Activated naive CD8-positive, alpha-beta T cell (primary cell): ENCODE measurements around the gene TEX13C.
"Not testable (repeated sequence)": the region's sequence is repeated elsewhere in the genome, so short reads cannot be mapped to it uniquely, and the experiment has no call there.

Experiments used
- H3K27ac Mint-ChIP-seq: one replicate; pipeline ENCODE4 v1.8.0; 2021; ENCODE audit warnings: mixed read lengths
- H3K27me3 Mint-ChIP-seq: one replicate; pipeline ENCODE4 v1.8.0; 2021; ENCODE audit warnings: mixed read lengths
- H3K36me3 Mint-ChIP-seq: one replicate; pipeline ENCODE4 v1.8.0; 2021; ENCODE audit warnings: mixed read lengths
- H3K4me1 Mint-ChIP-seq: one replicate; pipeline ENCODE4 v1.8.0; 2021; ENCODE audit warnings: low read depth, mixed read lengths
- H3K4me3 Mint-ChIP-seq: one replicate; pipeline ENCODE4 v1.8.0; 2021; ENCODE audit warnings: mild to moderate bottlenecking, mixed read lengths
- H3K9me3 Mint-ChIP-seq: one replicate; pipeline ENCODE4 v1.8.0; 2021; ENCODE audit warnings: low read depth, mixed read lengths

TEX13C gene

DNA sequence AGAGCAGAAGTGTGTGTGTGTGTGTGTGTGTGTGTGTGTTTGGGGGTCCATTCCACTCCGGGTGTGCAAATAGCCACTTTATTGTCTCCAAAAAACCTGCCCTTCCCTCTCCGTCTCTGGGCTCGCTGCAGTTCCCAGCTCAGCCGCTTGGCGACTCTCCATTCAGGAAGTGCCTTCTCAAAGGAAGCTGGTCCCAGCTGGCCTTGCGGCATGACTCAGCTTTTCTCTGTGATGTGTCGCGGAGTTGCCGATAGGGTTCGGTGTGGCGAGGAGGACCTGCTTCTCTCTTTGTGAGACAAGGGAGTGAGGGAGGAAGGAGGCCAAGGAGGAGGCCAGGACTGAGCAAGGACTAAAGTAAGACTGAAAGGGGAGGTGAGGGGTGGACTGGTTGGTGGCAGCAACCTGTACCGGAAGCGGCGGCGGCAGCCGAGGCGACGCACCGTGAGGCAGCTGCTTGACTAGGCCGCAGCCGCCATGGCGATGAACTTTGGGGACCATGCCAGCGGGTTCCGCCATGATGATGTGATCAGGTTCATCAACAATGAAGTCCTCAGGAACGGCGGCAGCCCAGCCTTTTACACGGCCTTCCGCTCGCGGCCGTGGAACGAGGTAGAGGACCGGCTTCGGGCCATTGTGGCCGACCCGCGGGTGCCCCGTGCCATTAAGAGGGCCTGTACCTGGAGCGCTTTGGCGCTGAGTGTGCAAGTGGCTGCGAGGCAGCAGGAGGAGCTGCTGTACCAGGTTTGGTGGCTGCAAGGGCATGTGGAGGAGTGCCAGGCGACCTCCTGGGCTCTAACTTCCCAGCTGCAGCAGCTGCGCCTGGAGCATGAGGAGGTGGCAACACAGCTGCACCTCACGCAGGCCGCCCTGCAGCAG lies at the start of gene TEX13C:
TEX13C (plus strand) TSS at position 226 of the 876 bp plus-strand sequence; CDS start at position 475, 249 bp downstream.
- no peak within 1 kb of the TSS for H3K27ac Mint-ChIP-seq
- no peaks in the 10 kb centered on the region for H3K36me3 Mint-ChIP-seq
- H3K4me3 Mint-ChIP-seq = no peak within 1 kb of the TSS
- peaks cover 1% of the 10 kb centered on the region for H3K27me3 Mint-ChIP-seq
- no peaks in the 10 kb centered on the region for H3K9me3 Mint-ChIP-seq
- no peaks in the 10 kb centered on the region for H3K4me1 Mint-ChIP-seq

GRCh38 chrX:125287282-125287681 lies 32.4 kb upstream of the TEX13C start:
- Mint-ChIP-seq H3K4me3 (no peak overlapping the region), H3K4me1 (no peaks in the 10 kb centered on the region), H3K27me3 (no peaks in the 10 kb centered on the region), H3K9me3 (no peaks in the 10 kb centered on the region), H3K27ac (no peak overlapping the region), H3K36me3 (no peaks in the 10 kb centered on the region)

DNA sequence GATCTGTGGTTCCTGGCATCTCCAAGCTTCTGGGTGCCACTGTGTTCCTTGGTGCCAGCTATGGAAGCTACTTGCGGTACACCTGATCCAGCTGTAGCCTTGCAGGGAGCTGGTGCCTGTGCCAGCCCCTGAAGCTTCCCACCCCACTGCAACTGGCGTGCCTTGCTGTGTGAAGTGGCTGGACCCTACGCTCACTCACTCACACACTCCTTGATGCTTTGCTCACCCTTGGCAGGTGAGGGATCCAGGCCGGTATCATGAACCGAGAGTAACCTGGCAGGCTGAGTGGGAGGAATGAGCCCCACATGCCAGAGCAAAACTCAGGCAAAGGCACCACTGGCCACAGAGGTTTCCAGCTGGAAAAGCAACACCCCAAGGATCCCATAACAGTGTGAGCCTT lies 31.3 kb upstream of the TEX13C start:
- no peaks in the 10 kb centered on the region for H3K27me3 Mint-ChIP-seq
- peaks cover under 1% of the 10 kb centered on the region for H3K4me1 Mint-ChIP-seq
- H3K27ac Mint-ChIP-seq = no peak overlapping the region
- no peaks in the 10 kb centered on the region for H3K9me3 Mint-ChIP-seq
- H3K36me3 Mint-ChIP-seq = no peaks in the 10 kb centered on the region
- H3K4me3 Mint-ChIP-seq = no peak overlapping the region

DNA sequence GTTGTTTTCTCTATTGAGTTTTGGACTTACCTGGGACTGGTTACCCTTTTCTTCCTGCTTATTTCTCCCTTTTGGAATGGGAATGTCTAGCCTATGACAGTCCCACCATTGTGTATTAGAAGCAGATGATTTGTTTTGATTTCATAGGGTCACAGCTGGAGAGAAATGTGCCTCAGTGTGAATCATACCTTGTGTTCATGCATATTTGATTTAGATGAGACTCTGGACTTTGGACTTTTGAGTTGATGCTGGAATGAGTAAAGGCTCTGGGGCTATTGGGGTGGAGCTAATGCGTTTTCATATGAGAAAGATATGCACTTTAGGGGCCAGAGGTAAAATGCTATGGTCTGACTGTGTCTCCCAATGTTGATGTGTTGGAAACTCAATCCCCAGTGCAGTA lies 30.5 kb upstream of the TEX13C start:
- Mint-ChIP-seq H3K36me3 (no peaks in the 10 kb centered on the region), H3K27me3 (no peaks in the 10 kb centered on the region), H3K4me3 (no peak overlapping the region), H3K4me1 (peaks cover 10% of the 10 kb centered on the region), H3K27ac (no peak overlapping the region), H3K9me3 (no peaks in the 10 kb centered on the region)

DNA sequence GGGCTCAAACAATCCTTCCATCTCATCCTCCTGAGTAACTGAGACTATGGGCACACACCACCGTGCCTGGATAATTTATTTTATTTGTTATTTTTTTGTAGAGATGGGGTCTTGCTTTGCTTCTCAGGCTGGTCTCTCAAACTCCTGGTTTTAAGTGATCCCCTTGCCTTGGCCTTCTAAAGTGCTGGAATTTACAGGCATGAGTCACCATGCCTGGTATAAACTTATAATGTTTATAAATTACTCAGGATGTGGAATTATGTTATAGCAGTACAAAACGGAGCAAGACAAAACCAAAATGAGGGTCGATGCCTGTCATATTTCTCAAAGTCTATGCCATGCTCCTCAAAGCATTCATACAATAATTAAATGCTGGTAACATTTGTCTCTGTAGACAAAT lies 29.8 kb upstream of the TEX13C start:
- H3K36me3 Mint-ChIP-seq = no peaks in the 10 kb centered on the region
- peaks cover 17% of the 10 kb centered on the region for H3K4me1 Mint-ChIP-seq
- no peak overlapping the region for H3K27ac Mint-ChIP-seq
- no peaks in the 10 kb centered on the region for H3K27me3 Mint-ChIP-seq
- no peak overlapping the region for H3K4me3 Mint-ChIP-seq
- H3K9me3 Mint-ChIP-seq = no peaks in the 10 kb centered on the region

DNA sequence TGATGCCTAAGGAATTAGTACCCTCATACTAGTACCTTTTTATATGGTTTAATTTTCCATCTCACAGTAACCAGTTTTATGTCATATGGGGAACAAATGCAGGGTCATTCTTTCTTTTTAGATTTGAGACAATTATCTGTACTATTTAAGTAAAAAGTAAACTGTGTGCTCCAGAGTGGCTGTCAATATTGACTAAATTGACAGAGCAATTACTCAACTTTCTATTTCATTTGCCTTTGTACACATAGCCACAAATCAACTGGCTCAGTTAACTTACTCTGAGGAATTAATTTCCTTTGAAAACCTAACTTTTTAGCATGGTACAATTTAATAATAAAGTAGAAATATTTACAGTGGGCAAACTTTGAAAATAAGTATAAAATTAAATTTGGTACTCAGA lies 28.5 kb upstream of the TEX13C start:
- Mint-ChIP-seq H3K4me1 (peaks cover 21% of the 10 kb centered on the region), H3K27me3 (no peaks in the 10 kb centered on the region)

DNA sequence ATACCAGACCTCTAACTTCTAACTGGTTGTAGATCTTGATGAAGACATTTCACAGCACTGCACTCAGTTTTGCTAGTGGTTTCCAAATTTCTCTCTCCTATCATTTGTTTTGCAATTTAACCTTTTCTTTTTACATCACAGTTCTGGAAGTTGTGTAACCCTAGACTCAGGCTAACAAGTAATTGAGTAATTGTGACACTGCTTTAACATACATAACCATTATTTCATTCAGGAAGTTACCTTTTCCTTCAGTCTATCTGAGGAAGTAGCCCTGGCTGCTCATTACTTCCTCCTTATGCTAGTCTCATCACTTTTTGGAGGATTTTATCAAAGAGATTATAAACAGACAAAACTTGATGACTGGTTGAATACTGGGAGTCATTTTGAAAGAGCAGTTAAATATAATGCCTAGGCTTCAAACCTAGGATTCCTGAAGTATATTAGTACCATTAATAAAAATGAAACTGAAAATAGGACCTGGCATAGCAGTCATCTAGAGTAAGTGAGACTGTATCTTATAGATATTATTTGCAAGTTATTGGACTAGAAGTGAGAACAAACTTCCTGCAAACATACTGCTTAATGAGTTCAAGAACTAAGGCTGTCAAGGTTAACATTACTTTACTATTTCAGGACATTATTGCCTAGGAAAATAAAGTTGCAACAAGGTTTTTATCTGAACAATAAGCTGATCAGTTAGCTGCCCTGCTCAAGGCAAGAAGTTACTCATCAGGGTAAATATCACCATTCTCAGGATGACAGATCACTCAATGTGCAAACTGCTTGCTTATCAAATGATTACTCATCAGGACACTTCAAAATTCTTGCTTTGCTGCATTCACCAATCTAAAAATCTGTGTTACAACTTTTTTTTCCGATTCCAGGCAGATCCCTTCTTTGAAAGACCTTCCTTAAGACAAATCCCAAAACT lies 25.6 kb upstream of the TEX13C start:
- no peaks in the 10 kb centered on the region for H3K36me3 Mint-ChIP-seq
- H3K9me3 Mint-ChIP-seq = no peaks in the 10 kb centered on the region
- peaks cover 21% of the 10 kb centered on the region for H3K4me1 Mint-ChIP-seq
- H3K27me3 Mint-ChIP-seq = no peaks in the 10 kb centered on the region
- peak overlapping the region; percentile 64 for H3K4me3 Mint-ChIP-seq
- peak overlapping the region; percentile 86 for H3K27ac Mint-ChIP-seq

More for the DNA sequence above, 28.5 kb upstream of the TEX13C start:
- H3K27ac Mint-ChIP-seq = no peak overlapping the region
- no peaks in the 10 kb centered on the region for H3K9me3 Mint-ChIP-seq
- no peak overlapping the region for H3K4me3 Mint-ChIP-seq
- no peaks in the 10 kb centered on the region for H3K36me3 Mint-ChIP-seq

DNA sequence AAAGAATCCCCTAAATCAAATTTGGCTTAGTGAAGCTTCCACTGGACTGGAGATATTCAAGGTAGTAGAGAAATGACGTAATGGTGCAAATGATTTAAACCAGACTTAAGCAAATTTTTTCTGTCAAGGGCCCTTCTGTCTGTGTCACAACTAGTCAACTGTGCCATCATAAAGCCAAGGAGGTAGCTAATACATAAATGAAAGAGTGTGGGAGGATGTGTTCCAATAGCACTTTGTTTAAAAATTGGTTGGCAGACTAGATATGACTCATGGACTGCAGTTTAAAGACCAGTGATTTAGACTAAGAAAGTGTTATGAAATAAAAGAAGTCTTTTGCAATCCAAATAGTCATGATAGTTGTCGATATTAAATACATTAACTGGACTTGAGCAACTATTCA lies 24.3 kb upstream of the TEX13C start:
- Mint-ChIP-seq H3K9me3 (no peaks in the 10 kb centered on the region), H3K36me3 (no peaks in the 10 kb centered on the region), H3K27ac (peak overlapping the region; percentile 86), H3K4me3 (peak overlapping the region; percentile 40), H3K4me1 (peaks cover 21% of the 10 kb centered on the region), H3K27me3 (no peaks in the 10 kb centered on the region)

GRCh38 chrX:125298871-125299270 lies 20.8 kb upstream of the TEX13C start:
- Mint-ChIP-seq H3K4me1 (peaks cover 15% of the 10 kb centered on the region), H3K27me3 (no peaks in the 10 kb centered on the region), H3K9me3 (no peaks in the 10 kb centered on the region), H3K36me3 (no peaks in the 10 kb centered on the region), H3K27ac (no peak overlapping the region), H3K4me3 (no peak overlapping the region)

- Mint-ChIP-seq H3K27ac (no peak overlapping the region), H3K4me3 (no peak overlapping the region), H3K9me3 (no peaks in the 10 kb centered on the region), H3K4me1 (no peaks in the 10 kb centered on the region), H3K36me3 (no peaks in the 10 kb centered on the region), H3K27me3 (no peaks in the 10 kb centered on the region)
These were observed 13.3 kb upstream of the TEX13C start for GRCh38 chrX:125306335-125306866.

DNA sequence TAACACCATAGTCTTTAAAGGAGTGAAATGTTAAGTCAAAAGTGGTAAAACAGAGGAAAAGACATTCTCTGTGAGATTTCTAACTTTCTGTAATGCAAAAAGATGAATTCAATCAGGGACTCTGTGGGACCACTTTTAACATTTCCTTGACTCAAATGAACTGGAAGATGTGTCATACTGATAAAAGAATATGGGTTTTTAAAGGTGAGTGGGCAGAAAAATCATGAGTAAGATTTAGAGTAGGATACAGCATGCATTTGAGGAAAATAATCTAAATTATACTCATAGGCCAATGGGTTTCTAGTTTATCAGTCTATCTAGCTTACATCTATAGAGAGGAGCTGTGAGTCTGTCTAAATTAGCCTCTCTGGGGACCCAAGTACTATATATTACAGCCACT lies 11.0 kb upstream of the TEX13C start:
- Mint-ChIP-seq H3K27ac (no peak overlapping the region), H3K4me3 (no peak overlapping the region), H3K4me1 (no peaks in the 10 kb centered on the region), H3K27me3 (no peaks in the 10 kb centered on the region), H3K36me3 (no peaks in the 10 kb centered on the region), H3K9me3 (no peaks in the 10 kb centered on the region)

DNA sequence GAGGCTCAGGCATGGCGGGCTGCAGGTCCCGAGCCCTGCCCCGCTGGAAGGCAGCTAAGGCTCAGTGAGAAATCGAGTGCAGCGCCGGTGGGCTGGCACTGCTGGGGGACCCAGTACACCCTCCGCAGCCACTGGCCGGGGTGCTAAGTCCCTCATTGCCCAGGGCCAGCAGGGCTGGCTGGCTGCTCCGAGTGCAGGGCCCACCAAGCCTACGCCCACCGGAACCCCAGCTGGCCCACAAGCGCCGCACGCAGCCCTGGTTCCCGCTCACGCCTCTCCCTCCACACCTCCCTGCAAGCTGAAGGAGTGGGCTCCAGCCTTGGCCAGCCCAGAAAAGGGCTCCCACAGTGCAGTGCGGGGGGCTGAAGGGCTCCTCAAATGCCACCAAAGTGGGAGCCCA lies 505 bp upstream of the TEX13C start:
- H3K27me3 Mint-ChIP-seq, H3K9me3 Mint-ChIP-seq, H3K36me3 Mint-ChIP-seq, H3K4me1 Mint-ChIP-seq, H3K27ac Mint-ChIP-seq, H3K4me3 Mint-ChIP-seq: not testable (repeated sequence)

DNA sequence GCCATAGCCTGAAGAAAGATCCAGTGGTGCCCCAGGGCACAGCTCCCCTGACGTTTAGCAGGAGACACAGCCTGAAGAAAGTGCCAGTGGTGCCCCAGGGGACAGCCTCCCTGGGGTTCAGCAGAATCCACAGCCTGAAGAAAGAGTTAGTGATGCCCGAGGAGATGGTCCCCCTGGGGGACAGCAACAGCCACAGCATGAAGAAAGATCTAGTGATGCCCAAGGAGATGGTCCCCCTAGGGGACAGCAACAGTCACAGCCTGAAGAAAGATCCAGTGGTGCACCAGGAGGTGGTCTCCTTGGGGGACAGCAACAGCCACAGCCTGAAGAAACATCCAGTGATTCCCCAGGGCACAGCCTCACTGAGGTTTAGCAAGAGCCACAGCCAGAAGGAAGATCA lies 2.8 kb downstream of the TEX13C start:
- H3K27me3 Mint-ChIP-seq = peaks cover 1% of the 10 kb centered on the region
- H3K36me3 Mint-ChIP-seq = no peaks in the 10 kb centered on the region
- no peaks in the 10 kb centered on the region for H3K4me1 Mint-ChIP-seq
- no peak overlapping the region for H3K27ac Mint-ChIP-seq
- H3K9me3 Mint-ChIP-seq = no peaks in the 10 kb centered on the region
- H3K4me3 Mint-ChIP-seq = no peak overlapping the region

DNA sequence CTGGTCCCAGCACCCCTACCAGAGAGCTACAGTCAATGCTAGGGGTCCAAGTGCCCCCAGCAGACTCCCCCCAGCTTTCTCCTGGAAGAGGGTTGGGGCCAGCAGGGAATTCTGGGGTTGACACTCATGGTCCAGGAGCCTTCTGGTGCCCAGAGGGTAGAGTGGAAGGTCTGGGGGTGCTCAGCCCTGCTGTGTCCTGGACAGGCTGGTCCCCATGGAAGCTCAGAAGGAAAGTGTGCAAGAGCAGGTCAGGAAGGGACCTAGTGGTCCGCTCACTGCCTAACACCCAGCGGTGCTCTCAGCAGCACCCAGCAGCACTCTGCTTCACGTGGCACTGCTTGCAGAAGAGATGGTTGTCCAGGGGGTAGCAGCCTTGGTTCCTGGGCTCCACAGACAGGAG lies 6.9 kb downstream of the TEX13C start:
- Mint-ChIP-seq H3K4me1 (no peaks in the 10 kb centered on the region), H3K36me3 (no peaks in the 10 kb centered on the region), H3K9me3 (no peaks in the 10 kb centered on the region), H3K4me3 (no peak overlapping the region), H3K27me3 (no peaks in the 10 kb centered on the region), H3K27ac (no peak overlapping the region)

DNA sequence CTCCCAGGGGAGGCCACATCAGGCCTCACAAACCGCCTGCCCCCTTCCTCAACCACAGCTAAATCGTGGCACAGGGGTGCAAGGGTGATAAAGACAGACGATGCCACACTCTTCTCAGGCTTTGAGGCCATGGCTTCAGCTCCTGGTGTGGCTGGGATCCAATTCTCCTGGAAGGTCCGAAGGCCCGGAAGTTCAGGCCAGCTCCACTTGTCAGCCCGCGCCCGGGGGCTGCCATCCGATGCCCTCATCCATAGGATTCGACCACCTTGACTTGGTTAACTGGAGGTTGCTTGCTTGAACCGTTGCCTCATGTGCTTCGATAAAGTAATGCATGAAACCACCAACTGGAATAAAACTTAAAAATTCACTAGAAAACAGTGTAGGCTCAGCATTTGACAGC lies 8.2 kb downstream of the TEX13C start:
- Mint-ChIP-seq H3K36me3 (no peaks in the 10 kb centered on the region), H3K9me3 (no peaks in the 10 kb centered on the region), H3K27me3 (no peaks in the 10 kb centered on the region), H3K4me1 (no peaks in the 10 kb centered on the region), H3K27ac (no peak overlapping the region), H3K4me3 (no peak overlapping the region)
